ENCODE data around the gene SARDH.

The SARDH gene

GRCh38 chr9:133781828-133782135, 43.6 kb upstream of the SARDH start:
- ATAC-seq (ENCODE audit: low read depth) = no peak
- peaks cover 89% of the 10 kb centered on the region for H3K36me3 ChIP-seq (ENCODE audit: low read depth)

GRCh38 chr9:133780962-133781827, 43.0 kb upstream of the SARDH start:
- Histone ChIP-seq H3K27ac (ENCODE audit: poor library complexity, severe bottlenecking) (no peak overlapping the region), H3K27me3 (ENCODE audit: insufficient read depth, poor library complexity, severe bottlenecking) (no peaks in the 10 kb centered on the region), H3K4me3 (ENCODE audit: severe bottlenecking) (no peak overlapping the region), H3K36me3 (ENCODE audit: low read depth) (peaks cover 91% of the 10 kb centered on the region), H3K4me1 (ENCODE audit: insufficient read depth, poor library complexity, severe bottlenecking) (no peaks in the 10 kb centered on the region), H3K9me3 (ENCODE audit: severe bottlenecking) (no peaks in the 10 kb centered on the region)
- no peak for ATAC-seq (ENCODE audit: low read depth)
- no peak for TF ChIP-seq CTCF (IDR thresholded peaks at IDR 0.05; ENCODE audit: poor library complexity, severe bottlenecking)
- DNase-seq (ENCODE audit: low spot score) = no peak

More at GRCh38 chr9:133781828-133782135, 43.6 kb upstream of the SARDH start:
- DNase-seq (ENCODE audit: low spot score) = no peak
- H3K4me1 ChIP-seq (ENCODE audit: insufficient read depth, poor library complexity, severe bottlenecking) = no peaks in the 10 kb centered on the region
- H3K9me3 ChIP-seq (ENCODE audit: severe bottlenecking) = no peaks in the 10 kb centered on the region
- TF ChIP-seq CTCF (IDR thresholded peaks at IDR 0.05; ENCODE audit: poor library complexity, severe bottlenecking) = no peak
- H3K27ac ChIP-seq (ENCODE audit: poor library complexity, severe bottlenecking) = no peak overlapping the region
- no peak overlapping the region for H3K4me3 ChIP-seq (ENCODE audit: severe bottlenecking)
- H3K27me3 ChIP-seq (ENCODE audit: insufficient read depth, poor library complexity, severe bottlenecking) = no peaks in the 10 kb centered on the region

GRCh38 chr9:133780404-133780945, 42.3 kb upstream of the SARDH start:
- DNase-seq (ENCODE audit: low spot score) (no peak), ATAC-seq (ENCODE audit: low read depth) (no peak)
- Histone ChIP-seq H3K27me3 (ENCODE audit: insufficient read depth, poor library complexity, severe bottlenecking) (no peaks in the 10 kb centered on the region), H3K9me3 (ENCODE audit: severe bottlenecking) (no peaks in the 10 kb centered on the region), H3K36me3 (ENCODE audit: low read depth) (peaks cover 93% of the 10 kb centered on the region), H3K4me3 (ENCODE audit: severe bottlenecking) (no peak overlapping the region), H3K27ac (ENCODE audit: poor library complexity, severe bottlenecking) (no peak overlapping the region), H3K4me1 (ENCODE audit: insufficient read depth, poor library complexity, severe bottlenecking) (no peaks in the 10 kb centered on the region)
- TF ChIP-seq CTCF (IDR thresholded peaks at IDR 0.05; ENCODE audit: poor library complexity, severe bottlenecking) = no peak

- H3K4me1 ChIP-seq (ENCODE audit: insufficient read depth, poor library complexity, severe bottlenecking) = no peaks in the 10 kb centered on the region
- no peaks in the 10 kb centered on the region for H3K9me3 ChIP-seq (ENCODE audit: severe bottlenecking)
- no peak overlapping the region for H3K27ac ChIP-seq (ENCODE audit: poor library complexity, severe bottlenecking)
- no peaks in the 10 kb centered on the region for H3K27me3 ChIP-seq (ENCODE audit: insufficient read depth, poor library complexity, severe bottlenecking)
- ATAC-seq (ENCODE audit: low read depth) (no peak), DNase-seq (ENCODE audit: low spot score) (no peak)
- no peak for TF ChIP-seq CTCF (IDR thresholded peaks at IDR 0.05; ENCODE audit: poor library complexity, severe bottlenecking)
- no peak overlapping the region for H3K4me3 ChIP-seq (ENCODE audit: severe bottlenecking)
- peaks cover 95% of the 10 kb centered on the region for H3K36me3 ChIP-seq (ENCODE audit: low read depth)
These were observed 41.6 kb upstream of the SARDH start for GRCh38 chr9:133779516-133780403.
